B cell (primary cell): Measurements from ENCODE around the gene BACH2. TPM values are rescaled to one million over a fixed set of nuclear protein-coding genes. Genes with fewer than 3 reads are reported as not detected.
A peak's percentile ranks its signal among the peaks of the same experiment; 100 is the strongest.

Experiments used
- ATAC-seq: fragments of 200-7000 bp; cut with Tn5 transposase; one replicate; pipeline ENCODE4 v1.10.0; 2021; ENCODE audit warnings: low read depth, mild to moderate bottlenecking, moderate number of reproducible peaks, moderate library complexity
- CTCF ChIA-PET: fragments of 350-600 bp; sonication (Branson Sonifier 250); formaldehyde crosslinking; loops from one replicate; lab custom pipeline; 2021; ENCODE audit warnings: antibody characterized with exemption, inconsistent platforms; lab: Charles Lee
- POLR2A ChIA-PET: fragments of 350-600 bp; sonication (Branson Sonifier 250); formaldehyde crosslinking; loops from one replicate; lab custom pipeline; 2021; ENCODE audit warnings: antibody characterized with exemption; lab: Charles Lee
- DNase-seq: peaks from one replicate; pipeline ENCODE4 v3.0.0; 2013
- H2AFZ ChIP-seq: 2 replicates; pipeline ENCODE4 v1.6.1; 2012; ENCODE audit warnings: mild to moderate bottlenecking, low read depth, low read length; ENCODE audit not compliant: insufficient read depth, poor library complexity, severe bottlenecking
- H3K27ac ChIP-seq, 2 donors: 1 replicate in 1 of 2; 2 replicates in 1 of 2; pipeline ENCODE4 v1.5.1; 2012 to 2013; ENCODE audit warnings: low read length in 2 of 2, mild to moderate bottlenecking in 2 of 2, moderate library complexity in 1 of 2
- H3K27me3 ChIP-seq, 4 experiments: fragments of 200-600 bp in 1 of 4; sonication (generic) in 1 of 4; replicated peaks in 1 of 4; 1 replicate in 2 of 4; 2 replicates in 2 of 4; pipeline versions ENCODE4 v1.6.1 to v1.7.0; 2013 to 2016; ENCODE audit warnings: low read length in 3 of 4, mild to moderate bottlenecking in 2 of 4, mixed read lengths in 1 of 4, moderate library complexity in 1 of 4; ENCODE audit not compliant: insufficient read depth in 4 of 4, control insufficient read depth in 3 of 4; ENCODE audit errors: control extremely low read depth in 1 of 4
- H3K36me3 ChIP-seq, 2 experiments: replicated peaks in 1 of 2; 1 replicate in 1 of 2; 2 replicates in 1 of 2; pipeline versions ENCODE4 v1.6.1 to v1.7.1; 2013; ENCODE audit warnings: low read length in 1 of 2; ENCODE audit not compliant: insufficient read depth in 2 of 2, control insufficient read depth in 1 of 2; ENCODE audit errors: control extremely low read depth in 1 of 2, extremely low read depth in 1 of 2
- H3K4me1 ChIP-seq, 2 donors: fragments of 200-600 bp in 1 of 2; sonication (generic) in 1 of 2; 1 replicate in 1 of 2; 2 replicates in 1 of 2; pipeline versions ENCODE4 v1.5.1 to v1.6.1; 2013 to 2017; ENCODE audit warnings: low read length in 2 of 2; ENCODE audit not compliant: control insufficient read depth in 2 of 2, insufficient read depth in 2 of 2
- H3K4me2 ChIP-seq: replicated peaks from 2 replicates; pipeline ENCODE3; 2012; ENCODE audit warnings: mild to moderate bottlenecking, low read depth, low read length; ENCODE audit not compliant: poor library complexity, severe bottlenecking
- H3K4me3 ChIP-seq, 5 experiments: fragments of 200-600 bp in 1 of 5; sonication (generic) in 1 of 5; 1 replicate in 3 of 5; 2 replicates in 2 of 5; pipeline versions ENCODE4 v1.5.1 to v1.7.0; 2011 to 2016; ENCODE audit warnings: low read length in 4 of 5, mild to moderate bottlenecking in 4 of 5, low read depth in 2 of 5, control low read depth in 1 of 5, moderate library complexity in 1 of 5; ENCODE audit not compliant: insufficient read depth in 1 of 5; ENCODE audit errors: control extremely low read depth in 1 of 5, extremely low read depth in 1 of 5
- H3K79me2 ChIP-seq: fragments of 200-600 bp; sonication (generic); one replicate; pipeline ENCODE4 v1.6.0; 2016; ENCODE audit warnings: low read length; ENCODE audit not compliant: control insufficient read depth, insufficient read depth
- H3K9ac ChIP-seq: fragments of 200-600 bp; sonication (generic); 2 replicates; pipeline ENCODE4 v1.6.1; 2017; ENCODE audit warnings: mild to moderate bottlenecking, low read length, moderate library complexity
- H3K9me3 ChIP-seq, 3 donors: one replicate each; pipeline versions ENCODE4 v1.6.1 to v1.7.1; 2013; ENCODE audit warnings: low read length in 2 of 3; ENCODE audit not compliant: control insufficient read depth in 2 of 3, insufficient read depth in 1 of 3; ENCODE audit errors: control extremely low read depth in 1 of 3
- H4K20me1 ChIP-seq: 2 replicates; pipeline ENCODE4 v1.6.0; 2012; ENCODE audit warnings: mild to moderate bottlenecking, low read length; ENCODE audit not compliant: insufficient read depth, control insufficient read depth, poor library complexity, severe bottlenecking
- H3K27ac Mint-ChIP-seq: one replicate; pipeline ENCODE4 v1.8.0; 2021; ENCODE audit warnings: mixed read lengths
- H3K27me3 Mint-ChIP-seq: one replicate; pipeline ENCODE4 v1.8.0; 2021; ENCODE audit warnings: mixed read lengths
- H3K4me1 Mint-ChIP-seq: one replicate; pipeline ENCODE4 v1.8.0; 2021; ENCODE audit warnings: mixed read lengths
- H3K4me3 Mint-ChIP-seq: one replicate; pipeline ENCODE4 v1.8.0; 2021; ENCODE audit warnings: mixed read lengths
- H3K9me3 Mint-ChIP-seq: one replicate; pipeline ENCODE4 v1.8.0; 2022; ENCODE audit warnings: mixed read lengths; ENCODE audit not compliant: insufficient read depth
- EZH2 ChIP-seq: IDR thresholded peaks from 2 replicates; pipeline ENCODE4 v1.6.1; 2012; ENCODE audit warnings: borderline replicate concordance, low read depth, mild to moderate bottlenecking, moderate library complexity, low read length; ENCODE audit not compliant: insufficient read depth, poor library complexity, severe bottlenecking
- WGBS: methylation state at CpG from one replicate; pipeline ENCODE4 v1.1.5; 2013; ENCODE audit warnings: missing lambda C conversion rate; ENCODE audit not compliant: insufficient coverage; 5-methylcytosine and 5-hydroxymethylcytosine counted together
- intact Hi-C: fragments of 100-400 bp; cut with micrococcal nuclease; formaldehyde crosslinking; loops from one replicate; pipeline ENCODE4 v1.10.0; 2022
- polyA plus RNA-seq: library from polyadenylated mRNA; depleted of rRNA; stranded (reverse); fragments of >200 nt; gene quantifications from 2 replicates; pipeline ENCODE4 v1.2.3, GENCODE V29; 2012
- total RNA-seq, 2 donors: library from RNA; stranded (reverse); fragments of 120-200 nt in 1 of 2; gene quantifications; 1 replicate in 1 of 2; 2 replicates in 1 of 2; pipeline versions ENCODE4 v1.2.3 to v1.2.4, GENCODE V29; 2013 to 2022
- TF ChIP-seq, protein P1 (sequence below): fragments of 200-600 bp; IDR thresholded peaks from one replicate; pipeline ENCODE4 v1.8.0; 2022; ENCODE audit warnings: antibody characterized with exemption, mild to moderate bottlenecking

The BACH2 gene
- total and polyA plus RNA-seq, 2 donors (not counting 1 experiment from before 2014, with no cell fraction given): 41.1 to 235 TPM

DNA sequence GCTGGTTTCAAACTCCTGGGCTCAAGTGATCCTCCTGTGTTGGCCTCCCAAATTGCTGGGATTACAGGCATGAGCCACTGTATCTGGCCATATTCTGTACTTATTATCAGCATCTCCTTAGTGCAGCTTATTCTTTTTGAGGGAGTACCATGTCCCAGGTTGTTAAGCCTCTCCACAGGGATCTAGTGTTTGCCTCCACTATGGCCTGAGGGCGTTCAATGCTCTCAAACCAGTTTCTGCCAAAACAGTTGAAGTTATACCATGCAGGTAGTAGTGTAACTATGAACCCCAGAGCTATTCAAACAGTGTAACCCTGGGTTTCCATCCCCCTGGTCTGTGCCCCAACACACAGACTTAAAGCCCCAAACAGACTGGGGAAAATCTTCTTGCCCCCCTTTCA is 81.7 kb downstream of the BACH2 start:
- H3K4me3 Mint-ChIP-seq: peak overlapping the region; percentile 7
- Histone ChIP-seq H3K9me3 (no peaks in the 10 kb centered on the region), H3K4me2 (peak overlapping the region; percentile 55), H3K79me2 (peaks cover 85% of the 10 kb centered on the region), H2AFZ (no peak overlapping the region), H3K4me3 (no peak overlapping the region), H3K27me3 (no peaks in the 10 kb centered on the region), H3K36me3 (peaks cover 0 to 19% of the 10 kb centered on the region in 2 experiments), H3K4me1 (peaks cover 70 to 72% of the 10 kb centered on the region in 2 donors), H4K20me1 (peaks cover 74% of the 10 kb centered on the region), H3K27ac (peak overlapping the region; percentile 85 to 96), H3K9ac (no peak overlapping the region)
- intact Hi-C loops: loop anchor here (10.0 kb wide), 1 partner anchor 390 kb away; the partner anchor contains the start of gene CASP8AP2
- no peaks in the 10 kb centered on the region for H3K27me3 Mint-ChIP-seq
- H3K4me1 Mint-ChIP-seq: peaks cover 32% of the 10 kb centered on the region
- DNase-seq (no peak), ATAC-seq (no peak)
- no peak overlapping the region for H3K27ac Mint-ChIP-seq
- H3K9me3 Mint-ChIP-seq: no peaks in the 10 kb centered on the region
- TF ChIP-seq, protein P1, sequence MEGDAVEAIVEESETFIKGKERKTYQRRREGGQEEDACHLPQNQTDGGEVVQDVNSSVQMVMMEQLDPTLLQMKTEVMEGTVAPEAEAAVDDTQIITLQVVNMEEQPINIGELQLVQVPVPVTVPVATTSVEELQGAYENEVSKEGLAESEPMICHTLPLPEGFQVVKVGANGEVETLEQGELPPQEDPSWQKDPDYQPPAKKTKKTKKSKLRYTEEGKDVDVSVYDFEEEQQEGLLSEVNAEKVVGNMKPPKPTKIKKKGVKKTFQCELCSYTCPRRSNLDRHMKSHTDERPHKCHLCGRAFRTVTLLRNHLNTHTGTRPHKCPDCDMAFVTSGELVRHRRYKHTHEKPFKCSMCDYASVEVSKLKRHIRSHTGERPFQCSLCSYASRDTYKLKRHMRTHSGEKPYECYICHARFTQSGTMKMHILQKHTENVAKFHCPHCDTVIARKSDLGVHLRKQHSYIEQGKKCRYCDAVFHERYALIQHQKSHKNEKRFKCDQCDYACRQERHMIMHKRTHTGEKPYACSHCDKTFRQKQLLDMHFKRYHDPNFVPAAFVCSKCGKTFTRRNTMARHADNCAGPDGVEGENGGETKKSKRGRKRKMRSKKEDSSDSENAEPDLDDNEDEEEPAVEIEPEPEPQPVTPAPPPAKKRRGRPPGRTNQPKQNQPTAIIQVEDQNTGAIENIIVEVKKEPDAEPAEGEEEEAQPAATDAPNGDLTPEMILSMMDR: no peak
- TF ChIP-seq EZH2: no peak
- ChIA-PET CTCF (interaction anchor here (0.9 to 6.6 kb wide), 8 partner anchors 27 to 273 kb away, joined by 3 to 84 read pairs (median 4); no protein-coding TSS in a partner anchor), POLR2A (interaction anchor here (1.1 kb wide), 1 partner anchor 27 kb away, joined by 3 read pairs; no protein-coding TSS in a partner anchor)
- 60% methylated on average over 1 of the region's 1 CpG for WGBS

DNA sequence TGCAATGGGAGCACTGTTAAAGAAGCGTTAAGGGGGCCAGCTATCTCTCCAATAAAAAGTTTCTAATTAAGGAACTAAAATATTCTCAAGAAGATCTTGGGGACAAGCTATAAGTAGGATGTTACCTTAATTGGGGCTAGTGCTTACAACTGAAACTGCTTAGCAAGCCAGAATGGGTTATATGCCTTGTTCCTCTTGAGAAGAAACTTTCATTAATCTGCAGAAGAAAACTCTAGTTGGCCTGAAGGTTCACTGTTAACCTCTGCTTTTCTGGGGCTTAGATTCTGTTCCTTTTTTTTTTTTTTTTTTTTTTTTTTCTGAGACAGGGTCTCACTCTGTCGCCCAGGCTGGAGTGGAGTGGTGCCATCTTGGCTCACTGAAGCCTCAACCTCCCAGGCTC is 82.2 kb downstream of the BACH2 start:
- Histone ChIP-seq H3K9ac (no peak overlapping the region), H3K4me1 (peaks cover 65 to 67% of the 10 kb centered on the region in 2 donors), H3K4me2 (peak overlapping the region; percentile 55), H4K20me1 (peaks cover 70% of the 10 kb centered on the region), H3K27me3 (no peaks in the 10 kb centered on the region), H3K9me3 (no peaks in the 10 kb centered on the region), H3K36me3 (peaks cover 0 to 16% of the 10 kb centered on the region in 2 experiments), H3K27ac (peak overlapping the region in 1 of 2 donors; percentile 96), H3K4me3 (no peak overlapping the region), H3K79me2 (peaks cover 85% of the 10 kb centered on the region), H2AFZ (no peak overlapping the region)
- TF ChIP-seq EZH2: no peak
- TF ChIP-seq, protein P1: no peak
- intact Hi-C loops: loop anchor here (10.0 kb wide), 1 partner anchor 390 kb away; the partner anchor contains the start of gene CASP8AP2
- Mint-ChIP-seq H3K9me3 (no peaks in the 10 kb centered on the region), H3K4me3 (peak overlapping the region; percentile 23), H3K27me3 (no peaks in the 10 kb centered on the region), H3K27ac (no peak overlapping the region), H3K4me1 (peaks cover 34% of the 10 kb centered on the region)
- CTCF ChIA-PET: interaction anchor here (0.9 to 6.6 kb wide), 7 partner anchors 27 to 273 kb away, joined by 3 to 84 read pairs (median 4); no protein-coding TSS in a partner anchor
- POLR2A ChIA-PET: interaction anchor here (0.7 kb wide), 1 partner anchor 37 kb away, joined by 6 read pairs; no protein-coding TSS in a partner anchor
- DNase-seq: peak; percentile 63
- ATAC-seq: no peak
- WGBS: no CpG with 5 or more reads among the region's 2 CpGs
